Ovary (tissue), 3 donors: ENCODE data around the gene DAB2IP.

ENCODE experiments used
- EP300 ChIP-seq: sonication (generic); formaldehyde crosslinking; IDR thresholded peaks from one replicate; pipeline ENCODE4 v1.6.1; 2017; ENCODE audit warnings: antibody characterized with exemption
- POLR2A ChIP-seq: fragments of 450-650 bp; IDR thresholded peaks from one replicate; pipeline ENCODE4 v1.6.1; 2017; ENCODE audit warnings: antibody characterized with exemption, mild to moderate bottlenecking, moderate library complexity
- TF ChIP-seq, protein P1 (sequence below), 3 donors: fragments of 450-650 bp in 2 of 3; fragments of 200-600 bp in 1 of 3; IDR thresholded peaks; one replicate each; pipeline versions ENCODE4 v1.5.1 to v1.8.0; 2016 to 2022; ENCODE audit warnings: antibody characterized with exemption in 3 of 3, mild to moderate bottlenecking in 1 of 3
- donor health status: DM: no; HTN: no; CAD: no.

DNA sequence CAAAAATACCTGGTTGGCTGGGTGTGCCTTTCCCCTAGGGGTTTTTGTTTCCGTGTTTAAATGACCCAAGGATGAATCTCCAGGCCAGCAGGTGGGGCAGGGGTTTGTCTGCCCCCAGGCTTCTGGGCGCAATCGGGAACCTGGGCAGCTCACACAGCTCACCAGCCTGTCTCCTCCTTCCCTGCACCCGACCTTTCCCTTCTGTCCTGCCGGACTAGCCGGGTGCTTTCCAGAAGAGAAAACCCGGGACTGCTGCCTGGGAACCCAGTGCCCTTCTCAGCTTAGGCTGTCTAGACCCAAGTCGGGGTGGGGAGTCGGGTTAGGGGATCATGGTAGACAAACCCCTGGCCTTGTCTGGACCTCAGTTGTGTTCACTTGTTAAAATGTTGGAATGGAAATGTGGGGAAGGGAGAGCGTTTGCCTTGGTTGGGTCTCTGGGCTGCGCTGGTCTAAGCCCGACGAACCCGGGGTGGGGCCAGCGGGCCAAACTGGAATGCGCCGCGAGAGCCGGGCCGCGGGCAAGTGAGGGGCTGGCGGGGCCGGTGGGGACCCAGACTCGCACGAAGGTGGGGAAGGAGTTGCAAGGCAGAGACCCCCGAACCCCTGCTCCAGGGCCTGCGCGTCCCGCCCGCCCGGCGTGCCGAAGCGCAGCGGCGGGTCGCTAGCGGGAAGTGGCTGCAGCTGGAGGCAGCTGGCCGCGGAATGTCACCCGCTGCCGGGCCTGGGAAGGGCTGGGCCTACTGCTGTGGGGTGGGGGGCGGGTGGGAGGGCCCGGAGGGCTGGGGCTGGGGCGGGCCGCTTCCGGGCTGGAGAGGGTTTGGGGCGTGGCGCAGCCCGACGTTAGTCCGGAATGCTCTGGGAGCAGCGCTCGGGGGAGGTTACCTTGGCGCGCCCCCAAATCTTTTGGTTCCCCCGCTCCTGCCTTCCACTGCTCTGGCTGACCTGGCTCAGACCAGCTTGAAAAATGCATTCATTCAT lies 84.6 kb downstream of the DAB2IP start:
- TF ChIP-seq, protein P1, sequence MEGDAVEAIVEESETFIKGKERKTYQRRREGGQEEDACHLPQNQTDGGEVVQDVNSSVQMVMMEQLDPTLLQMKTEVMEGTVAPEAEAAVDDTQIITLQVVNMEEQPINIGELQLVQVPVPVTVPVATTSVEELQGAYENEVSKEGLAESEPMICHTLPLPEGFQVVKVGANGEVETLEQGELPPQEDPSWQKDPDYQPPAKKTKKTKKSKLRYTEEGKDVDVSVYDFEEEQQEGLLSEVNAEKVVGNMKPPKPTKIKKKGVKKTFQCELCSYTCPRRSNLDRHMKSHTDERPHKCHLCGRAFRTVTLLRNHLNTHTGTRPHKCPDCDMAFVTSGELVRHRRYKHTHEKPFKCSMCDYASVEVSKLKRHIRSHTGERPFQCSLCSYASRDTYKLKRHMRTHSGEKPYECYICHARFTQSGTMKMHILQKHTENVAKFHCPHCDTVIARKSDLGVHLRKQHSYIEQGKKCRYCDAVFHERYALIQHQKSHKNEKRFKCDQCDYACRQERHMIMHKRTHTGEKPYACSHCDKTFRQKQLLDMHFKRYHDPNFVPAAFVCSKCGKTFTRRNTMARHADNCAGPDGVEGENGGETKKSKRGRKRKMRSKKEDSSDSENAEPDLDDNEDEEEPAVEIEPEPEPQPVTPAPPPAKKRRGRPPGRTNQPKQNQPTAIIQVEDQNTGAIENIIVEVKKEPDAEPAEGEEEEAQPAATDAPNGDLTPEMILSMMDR (IDR thresholded peaks at IDR 0.05): no peak
- TF ChIP-seq POLR2A (peak; percentile 53), EP300 (no peak)
